Measurements from ENCODE around the gene WDR37. TPM values are rescaled to one million over a fixed set of nuclear protein-coding genes. Genes with fewer than 3 reads are reported as not detected.
"Not testable (repeated sequence)": the region's sequence is repeated elsewhere in the genome, so short reads cannot be mapped to it uniquely, and the experiment has no call there.

The WDR37 gene
- total and polyA plus RNA-seq, 9 donors, result 8.7 to 12.5 (median 10.5) TPM

DNA sequence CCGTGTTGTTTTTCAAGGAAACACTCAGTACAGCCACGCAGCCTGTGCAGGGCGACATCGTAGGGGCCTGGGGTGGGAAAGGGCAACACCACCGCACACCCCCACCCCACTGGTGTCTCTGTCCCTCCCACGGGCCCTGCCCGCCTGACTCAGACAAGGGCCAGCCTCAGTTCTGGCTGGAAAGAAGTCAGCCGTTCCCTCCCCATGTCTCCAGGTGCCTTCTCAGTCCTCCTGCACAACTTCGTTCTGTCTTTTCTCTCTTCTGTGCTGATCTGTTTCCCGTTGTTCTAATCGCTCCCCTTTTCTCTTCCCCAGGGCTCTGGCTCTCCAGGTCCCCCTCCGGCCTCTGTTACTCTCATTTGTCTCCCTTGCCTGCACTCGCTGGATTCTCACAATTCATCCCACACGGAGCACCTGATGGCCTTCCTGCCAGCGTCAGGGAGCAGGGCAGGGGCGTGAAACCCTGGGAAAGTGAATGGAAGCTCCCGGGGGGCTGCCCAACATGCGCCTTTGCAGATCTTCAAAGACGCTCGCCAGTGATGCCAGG is 97.7 kb downstream of the WDR37 start:
- H3K27me3 ChIP-seq (ENCODE audit: control insufficient read depth, insufficient read depth, low read length), result no peaks in the 10 kb centered on the region
- no peak for DNase-seq
- WGBS (ENCODE audit: insufficient coverage), result 43% methylated on average over 17 of the region's 20 CpGs
- H3K9me3 ChIP-seq (replicated peaks; ENCODE audit: control insufficient read depth, low read depth, low read length), result no peaks in the 10 kb centered on the region
- no peaks in the 10 kb centered on the region for H3K36me3 ChIP-seq (ENCODE audit: control insufficient read depth, insufficient read depth, low read length)
- no peaks in the 10 kb centered on the region for H3K4me1 ChIP-seq (ENCODE audit: control insufficient read depth, insufficient read depth, low read length)
- H3K4me3 ChIP-seq (ENCODE audit: low read length), result no peak overlapping the region
- H3K27ac ChIP-seq (ENCODE audit: low read length), result no peak overlapping the region

DNA sequence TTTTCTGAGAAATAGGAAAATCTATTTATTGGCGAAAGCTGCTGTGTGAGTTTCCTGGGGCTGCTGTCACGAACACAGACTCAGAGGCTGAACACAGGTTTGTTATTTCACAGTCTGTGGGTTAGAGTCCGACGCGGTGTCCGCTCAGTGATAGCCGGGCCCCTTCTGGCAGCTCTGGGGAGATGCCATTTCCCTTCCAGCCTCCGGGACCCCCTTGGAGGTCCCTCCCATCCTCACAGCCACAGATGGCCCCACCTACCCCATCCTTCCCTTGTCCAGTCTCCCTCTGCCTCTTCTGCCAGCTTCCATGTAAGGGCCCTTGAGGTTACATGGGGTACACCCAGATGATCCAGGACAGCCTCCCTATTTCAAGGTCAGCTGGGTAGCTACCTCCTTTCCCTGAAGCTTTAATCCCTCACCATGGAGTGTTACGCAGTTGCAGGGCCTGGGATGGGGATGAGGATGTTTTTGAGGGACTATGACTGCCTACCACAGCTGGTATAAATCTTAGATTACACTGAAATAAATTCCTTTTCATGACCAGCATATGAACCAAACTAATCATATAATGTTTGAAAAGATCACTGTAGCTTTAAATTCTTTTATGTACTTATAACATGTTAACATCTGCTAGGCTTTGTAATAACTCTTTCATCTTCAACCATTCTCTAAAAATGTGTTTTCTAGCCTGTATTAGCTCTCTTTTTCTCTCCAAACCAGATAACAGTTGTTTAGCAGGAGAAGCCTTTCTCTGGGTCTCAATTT is 98.5 kb downstream of the WDR37 start:
- H3K9me3 ChIP-seq (replicated peaks; ENCODE audit: control insufficient read depth, low read depth, low read length), result no peaks in the 10 kb centered on the region
- no peaks in the 10 kb centered on the region for H3K27me3 ChIP-seq (ENCODE audit: control insufficient read depth, insufficient read depth, low read length)
- DNase-seq, result no peak
- no peaks in the 10 kb centered on the region for H3K4me1 ChIP-seq (ENCODE audit: control insufficient read depth, insufficient read depth, low read length)
- whole genome bisulfite sequencing (ENCODE audit: insufficient coverage), result 52% methylated on average over 6 of the region's 9 CpGs
- H3K27ac ChIP-seq (ENCODE audit: low read length), result no peak overlapping the region
- H3K36me3 ChIP-seq (ENCODE audit: control insufficient read depth, insufficient read depth, low read length), result no peaks in the 10 kb centered on the region
- no peak overlapping the region for H3K4me3 ChIP-seq (ENCODE audit: low read length)

DNA sequence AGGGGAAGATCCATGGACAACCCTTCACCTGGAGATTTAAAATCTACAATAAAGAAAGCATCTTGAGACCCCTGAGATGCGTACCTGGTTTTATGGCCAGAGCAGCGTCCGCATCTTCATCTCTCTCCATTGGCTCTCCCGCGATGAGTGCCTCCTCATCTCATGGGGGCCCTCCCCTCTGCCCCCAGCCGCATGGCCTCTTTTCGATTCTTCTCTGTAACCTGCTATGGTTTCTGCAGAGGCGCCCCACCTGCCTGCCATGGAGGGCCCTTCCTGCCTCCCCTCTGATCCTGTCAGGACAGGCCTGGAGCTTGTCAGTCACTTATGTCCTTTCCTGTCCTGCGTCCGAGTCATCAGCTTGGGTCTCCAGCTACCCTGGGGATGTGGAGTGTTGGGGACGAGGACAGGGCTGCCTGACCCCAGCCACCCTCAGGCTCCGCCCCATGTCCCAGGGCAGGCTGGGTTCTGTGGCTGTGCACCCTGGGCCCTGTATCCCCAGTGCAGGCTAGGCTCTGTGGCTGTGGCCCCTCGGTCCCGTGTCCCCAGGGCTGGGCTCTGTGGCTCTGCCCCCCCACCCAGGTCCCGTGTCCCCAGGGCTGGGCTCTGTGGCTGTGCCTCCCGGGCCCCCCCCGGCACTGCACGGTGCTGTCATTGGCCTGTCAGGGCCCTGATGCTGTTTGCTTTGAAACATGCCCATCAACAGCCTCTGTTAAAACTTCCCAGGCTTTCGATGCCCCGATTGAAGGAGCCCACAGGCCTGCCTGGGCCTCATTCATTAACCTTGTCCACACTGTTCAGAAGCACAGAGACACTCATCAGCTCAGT is 99.8 kb downstream of the WDR37 start:
- H3K4me3 ChIP-seq (ENCODE audit: low read length), result no peak overlapping the region
- no peak for DNase-seq
- H3K4me1 ChIP-seq (ENCODE audit: control insufficient read depth, insufficient read depth, low read length), result no peaks in the 10 kb centered on the region
- H3K36me3 ChIP-seq (ENCODE audit: control insufficient read depth, insufficient read depth, low read length), result no peaks in the 10 kb centered on the region
- H3K27ac ChIP-seq (ENCODE audit: low read length), result no peak overlapping the region
- H3K27me3 ChIP-seq (ENCODE audit: control insufficient read depth, insufficient read depth, low read length), result no peaks in the 10 kb centered on the region
- WGBS (ENCODE audit: insufficient coverage), result 82% methylated on average over 19 of the region's 20 CpGs
- H3K9me3 ChIP-seq (replicated peaks; ENCODE audit: control insufficient read depth, low read depth, low read length), result no peaks in the 10 kb centered on the region

DNA sequence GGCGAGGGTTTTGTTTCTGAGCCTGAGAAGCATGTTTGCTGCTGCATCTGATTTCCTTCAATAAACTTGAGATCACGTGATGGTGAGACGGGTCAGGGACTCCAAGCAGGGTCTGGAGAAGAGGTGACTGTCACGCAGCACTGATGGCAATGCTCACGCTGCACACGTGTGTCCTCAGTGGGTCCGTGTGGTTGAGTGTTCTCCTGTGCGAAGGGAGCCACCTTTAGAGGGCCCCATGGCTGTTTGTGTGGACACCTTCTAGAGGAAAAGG is 100.4 kb downstream of the WDR37 start:
- Histone ChIP-seq H3K36me3 (ENCODE audit: control insufficient read depth, insufficient read depth, low read length) (no peaks in the 10 kb centered on the region), H3K27ac (ENCODE audit: low read length) (no peak overlapping the region), H3K9me3 (replicated peaks; ENCODE audit: control insufficient read depth, low read depth, low read length) (no peaks in the 10 kb centered on the region), H3K27me3 (ENCODE audit: control insufficient read depth, insufficient read depth, low read length) (no peaks in the 10 kb centered on the region), H3K4me1 (ENCODE audit: control insufficient read depth, insufficient read depth, low read length) (no peaks in the 10 kb centered on the region), H3K4me3 (ENCODE audit: low read length) (no peak overlapping the region)
- no peak for DNase-seq
- 80% methylated on average over 7 of the region's 8 CpGs for WGBS (ENCODE audit: insufficient coverage)

DNA sequence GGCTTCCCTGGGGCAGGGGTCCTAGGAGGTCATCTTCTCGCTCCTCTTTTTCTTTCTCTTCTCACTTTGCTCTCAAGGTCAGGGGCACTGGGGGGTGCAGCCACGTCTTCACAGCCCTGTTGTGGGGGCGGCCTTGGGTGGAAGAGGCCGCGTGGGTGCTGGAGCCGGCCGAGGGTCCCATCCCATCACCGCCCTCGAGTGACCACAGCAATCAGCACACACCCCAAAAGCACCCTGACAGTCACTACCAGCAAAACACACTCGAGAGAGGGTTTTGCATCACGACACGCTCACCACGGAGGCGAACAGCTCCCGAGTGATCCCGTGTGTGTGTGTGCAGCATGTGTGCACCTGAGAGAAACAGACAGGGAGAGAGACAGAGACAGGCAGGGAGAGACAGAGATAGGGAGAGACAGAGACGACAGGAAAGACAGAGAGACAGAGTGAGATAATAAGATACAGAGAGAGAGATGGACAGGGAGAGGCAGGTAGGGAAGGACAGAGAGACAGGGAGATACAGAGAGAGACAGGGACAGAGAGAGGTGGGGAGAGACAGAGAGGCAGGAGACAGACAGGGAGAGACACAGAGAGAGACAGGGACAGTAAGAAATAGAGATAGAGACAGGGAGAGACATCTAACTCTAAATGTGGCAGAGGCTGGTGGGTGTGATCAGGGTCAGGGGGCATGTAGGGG is 100.9 kb downstream of the WDR37 start:
- Histone ChIP-seq H3K9me3 (replicated peaks; ENCODE audit: control insufficient read depth, low read depth, low read length) (no peaks in the 10 kb centered on the region), H3K36me3 (ENCODE audit: control insufficient read depth, insufficient read depth, low read length) (no peaks in the 10 kb centered on the region), H3K27me3 (ENCODE audit: control insufficient read depth, insufficient read depth, low read length) (no peaks in the 10 kb centered on the region), H3K4me1 (ENCODE audit: control insufficient read depth, insufficient read depth, low read length) (no peaks in the 10 kb centered on the region), H3K27ac (ENCODE audit: low read length) (no peak overlapping the region), H3K4me3 (ENCODE audit: low read length) (no peak overlapping the region)
- 71% methylated on average over 8 of the region's 17 CpGs for WGBS (ENCODE audit: insufficient coverage)
- DNase-seq, result no peak

DNA sequence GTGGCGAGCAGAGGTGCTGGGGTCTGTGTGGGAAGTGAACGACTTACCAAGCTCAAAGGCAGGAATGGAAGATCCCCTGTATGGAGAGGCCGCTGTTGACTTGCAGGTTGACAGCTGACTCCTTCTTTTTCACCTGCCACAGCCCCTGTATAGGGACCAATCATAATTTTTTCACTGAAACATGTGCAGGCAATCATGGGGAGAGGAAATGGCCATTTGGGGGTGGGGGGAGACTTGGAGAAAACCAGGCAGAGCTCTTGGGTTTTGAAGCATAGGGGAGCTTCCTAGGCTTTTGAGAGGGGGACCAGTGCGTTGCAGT is 101.4 kb downstream of the WDR37 start:
- no peak overlapping the region for H3K4me3 ChIP-seq (ENCODE audit: low read length)
- WGBS (ENCODE audit: insufficient coverage), result 90% methylated on average over 3 of the region's 4 CpGs
- no peaks in the 10 kb centered on the region for H3K4me1 ChIP-seq (ENCODE audit: control insufficient read depth, insufficient read depth, low read length)
- H3K27ac ChIP-seq (ENCODE audit: low read length), result no peak overlapping the region
- no peaks in the 10 kb centered on the region for H3K36me3 ChIP-seq (ENCODE audit: control insufficient read depth, insufficient read depth, low read length)
- no peaks in the 10 kb centered on the region for H3K27me3 ChIP-seq (ENCODE audit: control insufficient read depth, insufficient read depth, low read length)
- DNase-seq, result no peak
- H3K9me3 ChIP-seq (replicated peaks; ENCODE audit: control insufficient read depth, low read depth, low read length), result no peaks in the 10 kb centered on the region

DNA sequence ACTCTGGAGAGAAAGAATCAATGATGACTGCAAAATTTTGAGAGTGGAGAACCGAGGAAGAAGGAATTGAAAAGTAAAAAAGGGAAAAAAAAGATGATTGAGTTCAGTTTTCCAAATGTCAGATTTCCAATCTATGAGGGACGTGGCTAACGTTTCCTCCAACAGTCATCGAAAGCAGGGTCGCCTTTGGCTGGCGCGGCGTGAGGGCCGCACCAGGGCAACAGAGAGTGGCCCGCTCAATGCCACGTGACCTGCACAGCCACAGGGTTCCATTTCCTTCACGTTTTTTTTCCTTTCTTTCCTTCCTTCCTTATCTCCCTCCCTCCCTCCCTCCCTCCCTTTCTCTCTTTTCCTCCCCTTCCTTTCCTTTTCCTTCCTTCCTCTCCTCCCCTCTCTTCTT is 101.9 kb downstream of the WDR37 start:
- no peak overlapping the region for H3K4me3 ChIP-seq (ENCODE audit: low read length)
- no peak overlapping the region for H3K27ac ChIP-seq (ENCODE audit: low read length)
- H3K9me3 ChIP-seq (replicated peaks; ENCODE audit: control insufficient read depth, low read depth, low read length), result no peaks in the 10 kb centered on the region
- no peaks in the 10 kb centered on the region for H3K4me1 ChIP-seq (ENCODE audit: control insufficient read depth, insufficient read depth, low read length)
- no peak for DNase-seq
- 86% methylated on average over 12 of the region's 12 CpGs for WGBS (ENCODE audit: insufficient coverage)
- H3K27me3 ChIP-seq (ENCODE audit: control insufficient read depth, insufficient read depth, low read length), result no peaks in the 10 kb centered on the region
- H3K36me3 ChIP-seq (ENCODE audit: control insufficient read depth, insufficient read depth, low read length), result no peaks in the 10 kb centered on the region

DNA sequence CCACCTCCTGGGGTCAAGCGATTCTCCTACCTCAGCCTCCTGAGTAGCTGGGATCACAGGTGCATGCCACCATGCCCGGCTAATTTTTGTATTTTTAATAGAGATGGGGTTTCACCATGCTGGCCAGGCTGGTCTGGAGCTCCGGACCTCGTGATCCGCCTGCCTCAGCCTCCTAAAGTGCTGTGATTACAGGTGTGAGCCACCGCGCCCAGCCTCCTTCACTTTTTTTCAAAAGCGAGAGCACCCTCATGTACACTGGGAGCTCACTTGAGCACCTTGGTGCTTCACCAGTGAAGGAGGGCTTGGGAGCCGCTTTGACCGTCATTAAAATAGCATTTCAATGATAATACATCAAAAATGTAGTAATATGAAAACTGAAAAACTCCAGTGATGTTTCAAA is 102.4 kb downstream of the WDR37 start:
- not testable (repeated sequence) for H3K4me1 ChIP-seq (ENCODE audit: control insufficient read depth, insufficient read depth, low read length); DNase-seq; H3K36me3 ChIP-seq (ENCODE audit: control insufficient read depth, insufficient read depth, low read length); H3K27me3 ChIP-seq (ENCODE audit: control insufficient read depth, insufficient read depth, low read length); H3K9me3 ChIP-seq (replicated peaks; ENCODE audit: control insufficient read depth, low read depth, low read length); H3K4me3 ChIP-seq (ENCODE audit: low read length); H3K27ac ChIP-seq (ENCODE audit: low read length)
- WGBS (ENCODE audit: insufficient coverage), result 95% methylated on average over 3 of the region's 10 CpGs

DNA sequence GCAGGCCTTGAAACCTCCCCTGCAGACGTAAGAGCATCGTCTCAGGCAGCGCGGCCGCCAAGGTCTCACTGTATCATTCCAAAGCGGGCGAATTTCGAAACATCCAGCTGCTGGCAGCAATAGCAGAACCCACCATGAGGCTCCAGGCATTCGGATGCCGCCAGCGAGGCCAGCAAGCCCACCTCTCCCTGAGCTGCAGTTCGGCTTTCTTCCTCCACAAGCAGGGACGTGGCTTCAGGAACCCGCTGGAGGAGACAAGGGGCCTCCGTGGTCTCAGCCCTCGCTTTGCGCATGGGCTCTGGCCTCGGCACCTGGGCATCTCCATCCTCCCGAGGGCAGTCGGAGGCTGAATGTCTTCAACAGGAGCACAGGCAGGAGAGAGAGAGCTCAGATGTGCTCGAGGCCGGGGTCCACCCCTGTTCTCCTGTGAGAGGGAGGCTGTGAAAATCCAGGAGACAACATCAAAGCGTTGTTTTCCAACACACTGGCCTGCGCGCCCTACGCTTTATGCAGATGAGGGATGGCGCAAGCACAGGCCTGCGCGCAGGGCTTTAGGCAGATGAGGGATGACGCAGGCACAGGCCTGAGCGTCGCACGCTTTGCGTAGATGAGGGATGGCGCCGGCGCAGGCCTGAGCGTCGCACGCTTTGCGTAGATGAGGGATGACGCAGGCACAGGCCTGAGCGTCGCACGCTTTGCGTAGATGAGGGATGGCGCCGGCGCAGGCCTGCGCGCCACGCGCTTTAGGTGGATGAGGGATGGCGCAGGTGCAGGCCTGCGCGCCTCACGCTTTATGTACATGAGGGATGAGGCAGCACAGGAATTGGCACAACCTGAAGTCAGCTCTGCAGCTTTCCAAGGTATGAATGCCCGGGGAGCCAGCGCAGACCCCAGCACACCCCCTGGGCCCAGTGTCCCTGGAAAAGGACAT is 103.2 kb downstream of the WDR37 start:
- Histone ChIP-seq H3K4me3 (ENCODE audit: low read length) (no peak overlapping the region), H3K4me1 (ENCODE audit: control insufficient read depth, insufficient read depth, low read length) (no peaks in the 10 kb centered on the region), H3K27ac (ENCODE audit: low read length) (no peak overlapping the region), H3K27me3 (ENCODE audit: control insufficient read depth, insufficient read depth, low read length) (no peaks in the 10 kb centered on the region), H3K9me3 (replicated peaks; ENCODE audit: control insufficient read depth, low read depth, low read length) (no peaks in the 10 kb centered on the region), H3K36me3 (ENCODE audit: control insufficient read depth, insufficient read depth, low read length) (no peaks in the 10 kb centered on the region)
- 87% methylated on average over 56 of the region's 59 CpGs for WGBS (ENCODE audit: insufficient coverage)
- DNase-seq, result no peak

All from muscle of leg (tissue), 11 donors.